GM19239 (cell line): Measurements from ENCODE around the gene IRX6.

Experiments
- DNase-seq: peaks from one replicate; pipeline ENCODE4 v3.0.0; 2011; ENCODE audit warnings: low spot score; ENCODE audit not compliant: insufficient read length
- FAIRE-seq: peaks from 2 replicates; lab custom pipeline; 2011; peaks lifted over from hg19 to GRCh38; lab: Jason Lieb, UNC

Gene IRX6

GRCh38 chr16:55357241-55357640 is 33.2 kb downstream of the IRX6 start:
- DNase-seq (no peak), FAIRE-seq (no peak)

GRCh38 chr16:55359946-55360345 is 35.9 kb downstream of the IRX6 start:
- no peak for FAIRE-seq
- no peak for DNase-seq

GRCh38 chr16:55364811-55365210 is 40.8 kb downstream of the IRX6 start:
- DNase-seq = no peak

GRCh38 chr16:55367301-55367811 is 43.4 kb downstream of the IRX6 start:
- FAIRE-seq (no peak), DNase-seq (no peak)

More at GRCh38 chr16:55364811-55365210, 40.8 kb downstream of the IRX6 start:
- no peak for FAIRE-seq

- DNase-seq = no peak
- FAIRE-seq = no peak
Measured at GRCh38 chr16:55367866-55368603, 44.0 kb downstream of the IRX6 start.

GRCh38 chr16:55369151-55369550 is 45.1 kb downstream of the IRX6 start:
- no peak for DNase-seq
- no peak for FAIRE-seq

GRCh38 chr16:55370762-55371482 is 46.9 kb downstream of the IRX6 start:
- DNase-seq (no peak), FAIRE-seq (no peak)

- DNase-seq (no peak), FAIRE-seq (no peak)
Measured at GRCh38 chr16:55372792-55373488, 48.9 kb downstream of the IRX6 start.

- no peak for FAIRE-seq
- no peak for DNase-seq
Measured at GRCh38 chr16:55373489-55373832, 49.5 kb downstream of the IRX6 start.

GRCh38 chr16:55376045-55376444 is 52.0 kb downstream of the IRX6 start:
- FAIRE-seq (no peak), DNase-seq (no peak)

- DNase-seq = no peak
- no peak for FAIRE-seq
Measured at GRCh38 chr16:55376567-55377167, 52.7 kb downstream of the IRX6 start.

- FAIRE-seq (no peak), DNase-seq (no peak)
Measured at GRCh38 chr16:55377840-55378239, 53.8 kb downstream of the IRX6 start.

GRCh38 chr16:55378616-55379015 is 54.6 kb downstream of the IRX6 start:
- FAIRE-seq (no peak), DNase-seq (no peak)

- FAIRE-seq = no peak
- DNase-seq = no peak
Measured at GRCh38 chr16:55379371-55379770, 55.4 kb downstream of the IRX6 start.

- DNase-seq (no peak), FAIRE-seq (no peak)
Measured at GRCh38 chr16:55379876-55380390, 55.9 kb downstream of the IRX6 start.
